ENCODE measurements around the gene MRPS33. TPM values are rescaled to one million over a fixed set of nuclear protein-coding genes. Genes with fewer than 3 reads are reported as not detected.
A peak's percentile ranks its signal among the peaks of the same experiment; 100 is the strongest.

Gene MRPS33
- total RNA-seq (10 to 100 TPM; 46.7 to 48.0 TPM), polyA plus RNA-seq (10 to 100 TPM; 80.0 to 88.0 TPM)

DNA sequence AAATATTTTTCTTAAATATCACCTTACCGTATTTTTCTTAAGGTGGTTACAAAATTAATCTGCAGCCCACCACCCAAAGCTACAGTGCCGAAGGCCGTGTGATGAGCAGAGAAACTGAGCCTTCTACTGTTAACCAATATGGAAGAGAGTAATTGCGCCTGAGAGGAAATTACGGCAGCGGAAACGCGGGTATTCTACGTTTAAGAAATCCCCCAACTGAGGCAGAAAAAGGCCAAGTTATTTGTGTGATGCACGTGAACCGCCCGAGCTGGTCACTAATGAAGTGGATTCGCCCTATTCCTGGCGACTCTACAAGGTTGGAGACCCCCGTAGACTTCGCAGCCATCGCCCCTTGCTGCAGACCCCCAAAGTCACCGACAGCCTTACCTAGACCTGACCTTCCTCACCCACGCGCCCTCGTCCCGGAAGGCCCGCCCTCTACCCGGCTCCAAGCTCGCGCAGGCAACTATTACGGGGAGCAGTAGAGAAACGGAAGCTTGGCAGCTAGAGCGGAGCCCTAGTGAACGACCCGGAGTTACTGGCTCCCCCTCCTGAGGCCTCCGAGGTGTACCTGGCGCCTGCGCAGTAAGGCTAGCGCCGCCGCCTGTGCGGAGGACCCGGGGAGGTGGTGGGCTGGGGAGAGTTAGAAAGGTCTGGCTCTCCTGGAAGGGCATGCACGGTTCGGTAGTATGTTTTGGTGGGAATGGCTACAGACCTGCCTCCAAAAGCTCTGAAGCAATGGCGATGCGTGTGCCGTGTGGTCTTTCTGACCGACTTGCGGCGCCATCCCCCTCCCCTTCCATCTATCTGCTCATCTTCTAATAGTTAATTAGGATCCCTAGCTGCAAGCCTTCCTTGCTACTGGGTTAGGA is at the start of gene MRPS33:
Gene MRPS33, minus strand, starts transcription at position 429 of the 872 bp plus-strand sequence. CDS start 4,319 bp downstream, outside the sequence.
- CTCF ChIA-PET (ENCODE audit: partially characterized antibody) = interaction anchor here (0.5 to 8.0 kb wide), 15 partner anchors 9 to 723 kb away, joined by 3 to 196 read pairs (median 4); partner anchors contain the start of genes MKRN1, NDUFB2 and SSBP1
- Histone ChIP-seq H3K4me1 (ENCODE audit: insufficient read depth, low read length) (peaks cover 24% of the 10 kb centered on the region), H3K27me3 (ENCODE audit: insufficient read depth, low read length) (no peaks in the 10 kb centered on the region), H3K4me3 (ENCODE audit: low read length in 2 of 2) (peak within 1 kb of the TSS; percentile 61 to 85), H3K27ac (ENCODE audit: low read depth, low read length) (peak within 1 kb of the TSS; percentile 96), H3K9me3 (ENCODE audit: control insufficient read depth in 1 of 2, low read length in 2 of 2) (no peaks in the 10 kb centered on the region), H3K36me3 (ENCODE audit: insufficient read depth, low read length) (no peaks in the 10 kb centered on the region)
- H3K4me1 Mint-ChIP-seq = peaks cover 19 to 42% (median 34%) of the 10 kb centered on the region in 4 donors
- H3K36me3 Mint-ChIP-seq = peaks cover 6 to 15% of the 10 kb centered on the region in 2 donors
- H3K4me3 Mint-ChIP-seq = peak within 1 kb of the TSS; percentile 95 to 100 (median 98)
- H3K9me3 Mint-ChIP-seq = peaks cover 0 to 8% (median 2%) of the 10 kb centered on the region in 8 donors
- intact Hi-C loops (cut with micrococcal nuclease) = loop anchor here (1.0 to 10.0 kb wide), 10 partner anchors 38 to 1240 kb away; partner anchors contain the start of genes ADCK2, AGK, BRAF and HIPK2
- DNase-seq = peak; percentile 95 to 97 (median 96)
- peak within 1 kb of the TSS; percentile 99 to 100 (median 100) for H3K27ac Mint-ChIP-seq
- POLR2A ChIA-PET (ENCODE audit: partially characterized antibody) = interaction anchor here (0.6 to 4.0 kb wide), 20 partner anchors 8 to 839 kb away, joined by 3 to 42 read pairs (median 6); partner anchors contain the start of genes AGK, BRAF, KDM7A and NDUFB2
- H3K27me3 Mint-ChIP-seq = peaks cover 5 to 7% of the 10 kb centered on the region in 2 donors

DNA sequence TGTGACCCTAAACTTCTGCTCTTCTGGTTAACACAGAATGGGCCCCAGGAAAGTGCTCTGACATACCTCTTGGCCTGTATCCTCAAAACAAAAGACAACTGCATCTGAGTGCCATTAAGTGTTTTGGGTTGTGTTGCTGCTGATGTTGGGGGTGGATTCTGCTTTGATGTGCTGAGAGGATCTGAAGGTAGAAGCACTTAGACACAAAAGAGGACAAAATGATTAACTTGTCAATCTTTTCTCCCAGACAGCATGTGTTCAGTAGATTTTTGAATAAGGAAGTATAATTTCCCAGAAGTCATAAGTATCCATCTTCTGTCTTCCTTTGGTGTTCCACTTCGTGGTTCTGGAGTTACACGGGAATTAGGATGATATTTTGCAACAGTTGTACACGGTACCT is 43.0 kb upstream of the MRPS33 start:
- H3K27ac ChIP-seq (ENCODE audit: low read depth, low read length) = no peak overlapping the region
- intact Hi-C loops (cut with micrococcal nuclease) = no loop called here
- CTCF ChIA-PET (ENCODE audit: partially characterized antibody) = interaction anchor here (1.4 kb wide), 1 partner anchor 17 kb away, joined by 3 read pairs; no protein-coding TSS in a partner anchor
- Mint-ChIP-seq H3K36me3 (peaks cover 0 to 4% of the 10 kb centered on the region in 2 donors), H3K27me3 (peaks cover 3 to 6% of the 10 kb centered on the region in 2 donors), H3K27ac (peak overlapping the region in 2 of 7 donors; percentile 63 to 83), H3K9me3 (peaks cover 0 to 5% (median 0%) of the 10 kb centered on the region in 8 donors), H3K4me3 (no peak overlapping the region), H3K4me1 (peaks cover 11 to 21% (median 15%) of the 10 kb centered on the region in 4 donors)
- H3K36me3 ChIP-seq (ENCODE audit: insufficient read depth, low read length) = no peaks in the 10 kb centered on the region
- peaks cover 16% of the 10 kb centered on the region for H3K4me1 ChIP-seq (ENCODE audit: insufficient read depth, low read length)
- H3K4me3 ChIP-seq (ENCODE audit: low read length in 2 of 2) = no peak overlapping the region
- DNase-seq = no peak
- no peaks in the 10 kb centered on the region for H3K9me3 ChIP-seq (ENCODE audit: control insufficient read depth in 1 of 2, low read length in 2 of 2)
- POLR2A ChIA-PET (ENCODE audit: partially characterized antibody) = no interaction called here
- no peaks in the 10 kb centered on the region for H3K27me3 ChIP-seq (ENCODE audit: insufficient read depth, low read length)

DNA sequence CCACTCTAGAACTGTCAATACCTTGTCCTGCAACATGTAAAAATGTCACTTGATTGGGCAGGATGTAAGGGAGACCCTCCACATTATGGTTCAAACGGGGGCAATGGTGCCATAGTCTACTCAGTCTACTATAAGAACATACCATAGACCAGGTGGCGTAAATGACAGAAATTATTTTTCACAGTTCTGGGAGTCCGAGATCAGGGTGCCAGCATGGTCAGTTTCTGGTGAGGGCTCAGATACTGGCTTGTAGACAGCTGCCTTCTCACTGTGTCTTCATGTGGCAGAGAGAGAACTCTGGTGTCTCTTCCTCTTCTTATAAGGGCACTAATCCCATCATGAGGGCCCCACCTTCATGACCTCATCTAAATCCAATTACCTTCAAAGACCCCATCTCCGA is 40.4 kb upstream of the MRPS33 start:
- H3K9me3 ChIP-seq (ENCODE audit: control insufficient read depth in 1 of 2, low read length in 2 of 2) = no peaks in the 10 kb centered on the region
- Mint-ChIP-seq H3K4me1 (peaks cover 14 to 33% (median 21%) of the 10 kb centered on the region in 4 donors), H3K36me3 (peaks cover 0 to 4% of the 10 kb centered on the region in 2 donors), H3K27me3 (peaks cover 3 to 4% of the 10 kb centered on the region in 2 donors), H3K4me3 (no peak overlapping the region), H3K9me3 (peaks cover 0 to 4% (median 0%) of the 10 kb centered on the region in 8 donors), H3K27ac (peak overlapping the region in 6 of 7 donors; percentile 10 to 51 (median 35))
- no peak for DNase-seq
- POLR2A ChIA-PET (ENCODE audit: partially characterized antibody) = no interaction called here
- no peak overlapping the region for H3K4me3 ChIP-seq (ENCODE audit: low read length in 2 of 2)
- intact Hi-C loops (cut with micrococcal nuclease) = no loop called here
- H3K4me1 ChIP-seq (ENCODE audit: insufficient read depth, low read length) = peaks cover 22% of the 10 kb centered on the region
- no peak overlapping the region for H3K27ac ChIP-seq (ENCODE audit: low read depth, low read length)
- no peaks in the 10 kb centered on the region for H3K27me3 ChIP-seq (ENCODE audit: insufficient read depth, low read length)
- no peaks in the 10 kb centered on the region for H3K36me3 ChIP-seq (ENCODE audit: insufficient read depth, low read length)
- CTCF ChIA-PET (ENCODE audit: partially characterized antibody) = no interaction called here

DNA sequence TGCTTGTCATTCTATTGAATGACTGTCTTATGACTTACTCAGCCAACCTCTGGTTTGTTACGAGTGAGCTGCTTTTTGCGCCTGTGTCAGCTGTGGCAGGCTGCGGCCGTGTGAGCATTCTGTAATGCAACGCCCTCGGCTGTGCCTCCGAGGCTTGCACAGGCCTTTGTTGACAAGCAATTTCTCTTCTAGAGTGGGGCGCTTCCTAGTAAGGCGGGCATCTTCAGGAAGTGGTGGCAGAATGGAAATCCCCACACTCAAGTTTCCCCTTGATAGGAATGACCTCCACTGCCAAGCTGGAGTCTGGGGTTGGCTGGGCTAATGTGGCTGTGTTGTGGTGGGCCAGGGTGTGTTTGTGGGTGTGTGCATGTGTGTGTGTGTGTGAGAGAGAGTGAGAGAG is 38.9 kb upstream of the MRPS33 start:
- no peaks in the 10 kb centered on the region for H3K27me3 ChIP-seq (ENCODE audit: insufficient read depth, low read length)
- peaks cover 14 to 33% (median 21%) of the 10 kb centered on the region in 4 donors for H3K4me1 Mint-ChIP-seq
- no peaks in the 10 kb centered on the region for H3K9me3 ChIP-seq (ENCODE audit: control insufficient read depth in 1 of 2, low read length in 2 of 2)
- no peak overlapping the region for H3K4me3 ChIP-seq (ENCODE audit: low read length in 2 of 2)
- intact Hi-C loops (cut with micrococcal nuclease) = loop anchor here (2.0 kb wide), 1 partner anchor 39 kb away; the partner anchor contains the start of gene MRPS33
- CTCF ChIA-PET (ENCODE audit: partially characterized antibody) = interaction anchor here (0.8 kb wide), 2 partner anchors 21 to 28 kb away, joined by 3 read pairs; no protein-coding TSS in a partner anchor
- H3K4me3 Mint-ChIP-seq = peak overlapping the region in 6 of 8 donors; percentile 22 to 88 (median 62)
- no peaks in the 10 kb centered on the region for H3K36me3 ChIP-seq (ENCODE audit: insufficient read depth, low read length)
- H3K27ac ChIP-seq (ENCODE audit: low read depth, low read length) = peak overlapping the region; percentile 46
- DNase-seq = peak; percentile 64 to 86 (median 78)
- peaks cover 6 to 8% of the 10 kb centered on the region in 2 donors for H3K27me3 Mint-ChIP-seq
- H3K4me1 ChIP-seq (ENCODE audit: insufficient read depth, low read length) = peaks cover 22% of the 10 kb centered on the region
- peaks cover 0 to 4% of the 10 kb centered on the region in 2 donors for H3K36me3 Mint-ChIP-seq
- POLR2A ChIA-PET (ENCODE audit: partially characterized antibody) = interaction anchor here (1.2 to 2.0 kb wide), 2 partner anchors 18 to 39 kb away, joined by 4 to 10 read pairs; partner anchors contain the start of gene MRPS33
- H3K9me3 Mint-ChIP-seq = peaks cover 0 to 4% (median 0%) of the 10 kb centered on the region in 8 donors
- H3K27ac Mint-ChIP-seq = peak overlapping the region; percentile 87 to 98 (median 91)

DNA sequence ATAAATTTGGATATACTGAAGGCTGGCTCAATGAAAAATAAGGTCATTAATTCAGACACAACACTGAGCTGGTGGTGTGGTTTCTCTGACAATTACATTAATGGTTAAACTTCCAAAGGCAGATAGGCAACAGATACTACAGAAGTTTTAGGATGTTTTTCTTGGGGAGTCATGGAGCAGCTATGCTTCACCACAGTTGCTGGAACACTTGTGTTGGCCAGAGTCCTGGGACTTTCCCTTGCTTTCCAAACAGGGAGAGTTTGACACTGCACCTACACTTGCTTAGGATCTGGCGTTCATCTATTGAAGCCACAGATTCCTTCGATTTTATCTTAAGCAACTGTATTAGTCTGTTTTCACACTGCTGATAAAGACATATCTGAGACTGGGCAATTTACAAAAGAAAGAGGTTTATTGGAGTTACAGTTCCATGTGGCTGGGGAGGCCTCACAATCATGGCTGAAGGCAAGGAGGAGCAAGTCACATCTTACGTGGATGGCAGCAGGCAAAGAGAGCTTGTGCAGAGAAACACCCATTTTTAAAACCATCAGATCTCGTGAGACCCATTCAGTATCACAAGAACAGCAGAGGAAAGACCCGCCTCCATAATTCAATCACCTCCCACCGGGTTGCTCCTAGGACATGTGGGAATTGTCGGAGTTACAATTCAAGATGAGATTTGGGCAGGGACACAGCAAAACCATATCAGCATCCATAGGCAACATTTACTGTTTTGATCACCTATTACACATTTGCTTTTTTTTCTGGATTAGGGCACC is 31.3 kb upstream of the MRPS33 start:
- no peaks in the 10 kb centered on the region for H3K9me3 ChIP-seq (ENCODE audit: control insufficient read depth in 1 of 2, low read length in 2 of 2)
- no peaks in the 10 kb centered on the region for H3K36me3 ChIP-seq (ENCODE audit: insufficient read depth, low read length)
- DNase-seq = no peak
- H3K4me3 Mint-ChIP-seq = no peak overlapping the region
- no peaks in the 10 kb centered on the region for H3K4me1 ChIP-seq (ENCODE audit: insufficient read depth, low read length)
- ChIA-PET CTCF (ENCODE audit: partially characterized antibody) (no interaction called here), POLR2A (ENCODE audit: partially characterized antibody) (no interaction called here)
- no peak overlapping the region for H3K4me3 ChIP-seq (ENCODE audit: low read length in 2 of 2)
- no peak overlapping the region for H3K27ac ChIP-seq (ENCODE audit: low read depth, low read length)
- intact Hi-C loops (cut with micrococcal nuclease) = no loop called here
- no peaks in the 10 kb centered on the region for H3K27me3 ChIP-seq (ENCODE audit: insufficient read depth, low read length)
- H3K27ac Mint-ChIP-seq = no peak overlapping the region
- H3K9me3 Mint-ChIP-seq = peaks cover 0 to 3% (median under 1%) of the 10 kb centered on the region in 8 donors
- H3K4me1 Mint-ChIP-seq = no peaks in the 10 kb centered on the region
- peaks cover 8 to 17% of the 10 kb centered on the region in 2 donors for H3K27me3 Mint-ChIP-seq
- no peaks in the 10 kb centered on the region for H3K36me3 Mint-ChIP-seq

DNA sequence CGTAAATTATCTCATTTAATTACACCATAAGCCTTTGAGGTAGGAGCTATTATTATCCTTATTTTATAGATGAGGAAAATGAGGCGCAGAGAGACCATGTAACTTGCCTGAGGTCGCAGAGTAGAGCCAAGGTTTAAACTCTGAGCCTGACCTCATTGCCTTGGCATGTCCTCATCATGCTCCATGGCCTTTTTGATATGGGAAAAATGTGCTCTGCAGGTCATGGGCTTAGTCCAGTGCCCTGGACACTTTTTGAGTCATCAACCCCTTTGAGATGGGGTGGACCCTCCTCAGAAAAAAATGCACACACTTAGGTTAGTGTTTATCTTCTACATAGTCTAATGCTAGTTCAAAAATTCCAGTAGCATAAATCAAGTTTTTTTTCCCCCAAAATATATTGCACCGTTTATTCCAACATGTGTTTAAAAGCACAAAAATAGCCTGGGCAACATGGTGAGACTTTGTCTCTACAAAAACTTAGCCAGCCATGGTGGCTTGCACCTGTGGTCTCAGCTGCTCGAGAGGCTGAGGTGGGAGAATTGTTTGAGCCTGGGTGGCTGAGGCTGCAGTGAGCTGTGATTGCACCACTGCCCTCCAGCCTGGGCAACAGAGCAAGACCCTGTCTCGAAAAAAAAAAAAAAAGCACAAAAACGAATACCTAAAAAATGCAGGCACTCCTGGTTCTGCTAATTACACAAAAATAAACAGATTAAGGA is 30.5 kb upstream of the MRPS33 start:
- ChIA-PET POLR2A (ENCODE audit: partially characterized antibody) (no interaction called here), CTCF (ENCODE audit: partially characterized antibody) (no interaction called here)
- H3K4me3 ChIP-seq (ENCODE audit: low read length in 2 of 2) = no peak overlapping the region
- intact Hi-C loops (cut with micrococcal nuclease) = no loop called here
- no peak for DNase-seq
- H3K36me3 Mint-ChIP-seq = no peaks in the 10 kb centered on the region
- H3K4me3 Mint-ChIP-seq = no peak overlapping the region
- H3K9me3 Mint-ChIP-seq = peaks cover 0 to 3% (median 1%) of the 10 kb centered on the region in 8 donors
- H3K27ac ChIP-seq (ENCODE audit: low read depth, low read length) = no peak overlapping the region
- H3K4me1 ChIP-seq (ENCODE audit: insufficient read depth, low read length) = no peaks in the 10 kb centered on the region
- no peak overlapping the region for H3K27ac Mint-ChIP-seq
- no peaks in the 10 kb centered on the region for H3K27me3 ChIP-seq (ENCODE audit: insufficient read depth, low read length)
- H3K36me3 ChIP-seq (ENCODE audit: insufficient read depth, low read length) = no peaks in the 10 kb centered on the region
- H3K27me3 Mint-ChIP-seq = peaks cover 11 to 19% of the 10 kb centered on the region in 2 donors
- no peaks in the 10 kb centered on the region for H3K4me1 Mint-ChIP-seq
- no peaks in the 10 kb centered on the region for H3K9me3 ChIP-seq (ENCODE audit: control insufficient read depth in 1 of 2, low read length in 2 of 2)

Measured in CD4-positive, alpha-beta memory T cell (primary cell).